Keratinocyte (primary cell): ENCODE results near the gene PSMF1.

Source experiments
- EZH2 ChIP-seq: IDR thresholded peaks from one replicate; pipeline ENCODE4 v1.6.1; 2012; ENCODE audit warnings: inconsistent platforms, mild to moderate bottlenecking, low read length, moderate library complexity
- TF ChIP-seq, protein P1 (sequence below), 3 experiments: IDR thresholded peaks in 1 of 3; conservative IDR thresholded peaks in 1 of 3; optimal IDR thresholded peaks in 1 of 3; 2 replicates in 2 of 3; 3 replicates in 1 of 3; pipeline versions ENCODE3 to v1.5.1; 2011; ENCODE audit warnings: low read length in 3 of 3, mild to moderate bottlenecking in 3 of 3, moderate library complexity in 2 of 3, control low read depth in 1 of 3, inconsistent platforms in 1 of 3; ENCODE audit not compliant: insufficient read depth in 2 of 3; ENCODE audit errors: extremely low read depth in 1 of 3

DNA sequence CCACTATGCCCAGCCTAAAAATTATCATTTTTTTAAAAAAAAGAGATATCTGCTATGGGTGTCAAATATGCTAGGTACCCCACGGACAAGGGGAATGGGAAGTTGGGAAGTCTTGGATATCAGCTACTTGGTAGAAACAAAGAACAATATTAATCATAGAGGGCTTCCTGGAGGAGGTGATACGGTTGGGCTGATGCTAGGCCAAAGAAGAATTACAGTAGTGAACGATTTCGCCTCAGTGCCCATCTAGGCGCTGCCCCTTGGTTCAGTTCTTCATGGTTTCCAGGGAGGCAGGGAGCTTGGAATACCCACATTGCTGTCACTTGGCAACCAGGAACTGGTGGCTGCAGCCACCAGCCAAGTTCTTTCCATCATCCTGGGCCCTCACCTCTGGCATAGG lies 5.5 kb upstream of the PSMF1 start:
- TF ChIP-seq, protein P1, sequence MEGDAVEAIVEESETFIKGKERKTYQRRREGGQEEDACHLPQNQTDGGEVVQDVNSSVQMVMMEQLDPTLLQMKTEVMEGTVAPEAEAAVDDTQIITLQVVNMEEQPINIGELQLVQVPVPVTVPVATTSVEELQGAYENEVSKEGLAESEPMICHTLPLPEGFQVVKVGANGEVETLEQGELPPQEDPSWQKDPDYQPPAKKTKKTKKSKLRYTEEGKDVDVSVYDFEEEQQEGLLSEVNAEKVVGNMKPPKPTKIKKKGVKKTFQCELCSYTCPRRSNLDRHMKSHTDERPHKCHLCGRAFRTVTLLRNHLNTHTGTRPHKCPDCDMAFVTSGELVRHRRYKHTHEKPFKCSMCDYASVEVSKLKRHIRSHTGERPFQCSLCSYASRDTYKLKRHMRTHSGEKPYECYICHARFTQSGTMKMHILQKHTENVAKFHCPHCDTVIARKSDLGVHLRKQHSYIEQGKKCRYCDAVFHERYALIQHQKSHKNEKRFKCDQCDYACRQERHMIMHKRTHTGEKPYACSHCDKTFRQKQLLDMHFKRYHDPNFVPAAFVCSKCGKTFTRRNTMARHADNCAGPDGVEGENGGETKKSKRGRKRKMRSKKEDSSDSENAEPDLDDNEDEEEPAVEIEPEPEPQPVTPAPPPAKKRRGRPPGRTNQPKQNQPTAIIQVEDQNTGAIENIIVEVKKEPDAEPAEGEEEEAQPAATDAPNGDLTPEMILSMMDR (optimal IDR thresholded peaks at IDR 0.05 in 1 of 3, IDR thresholded peaks at IDR 0.05 in 1 of 3, conservative IDR thresholded peaks at IDR 0.05 in 1 of 3; ENCODE audit: extremely low read depth in 1 of 3, insufficient read depth in 2 of 3, low read length in 3 of 3): no peak
- no peak for TF ChIP-seq EZH2
